Measurements from ENCODE around the gene SH3BGRL. TPM values are rescaled to one million over a fixed set of nuclear protein-coding genes. Genes with fewer than 3 reads are reported as not detected.

Gene SH3BGRL
- total and polyA plus RNA-seq, 9 of the 15 experiments (the other 6 are each of a cell fraction or from before 2014, with no cell fraction given): 21.3 to 74.3 (median 45.4) TPM

GRCh38 chrX:81206476-81206875 lies 4.6 kb downstream of the SH3BGRL start:
- Histone ChIP-seq H3K4me3 (no peak overlapping the region), H3K4me2 (ENCODE audit: insufficient read depth, low read length) (no peak overlapping the region), H3K79me2 (ENCODE audit: control insufficient read depth, insufficient read depth, low read length) (peaks cover 40% of the 10 kb centered on the region), H4K20me1 (replicated peaks; ENCODE audit: control insufficient read depth, insufficient read depth, low read length) (no peaks in the 10 kb centered on the region), H3K36me3 (ENCODE audit: control insufficient read depth, insufficient read depth, low read length) (no peaks in the 10 kb centered on the region), H3K9me3 (replicated peaks; ENCODE audit: control insufficient read depth, insufficient read depth, low read depth, low read length) (no peaks in the 10 kb centered on the region), H3K4me1 (replicated peaks in 1 of 2; ENCODE audit: control insufficient read depth in 2 of 2, insufficient read depth in 2 of 2, low read length in 2 of 2) (0 out of 5 replicates have a peak, but pooled peaks cover 0 to 3% of the 10 kb centered on the region in 2 experiments), H3K9ac (ENCODE audit: insufficient read depth in 1 of 2, low read depth in 2 of 2, low read length in 2 of 2) (no peak overlapping the region), H2AFZ (ENCODE audit: low read depth, low read length) (no peak overlapping the region), H3K9me1 (ENCODE audit: control insufficient read depth, insufficient read depth, low read length) (no peaks in the 10 kb centered on the region), H3K27me3 (ENCODE audit: control insufficient read depth in 2 of 2, insufficient read depth in 2 of 2, low read length in 2 of 2) (no peaks in the 10 kb centered on the region), H3K27ac (ENCODE audit: extremely low read depth, low read depth, low read length) (no peak overlapping the region)
- POLR2A ChIA-PET: no interaction called here
- CTCF ChIA-PET (ENCODE audit: low intra/inter-chr PET ratio): no interaction called here
- no TSS peak for BruUV-seq (replicated peaks)
- TF ChIP-seq ATF6 (CRISPR knock-in tag; IDR thresholded peaks at IDR 0.05) (no peak), ELF1 (tag; IDR thresholded peaks at IDR 0.05) (no peak), MAFG (tag; conservative IDR thresholded peaks at IDR 0.05) (no peak), ATF1 (CRISPR knock-in tag; IDR thresholded peaks at IDR 0.05) (no peak), ATF1 (tag; IDR thresholded peaks at IDR 0.05) (no peak), NR2C2 (CRISPR knock-in tag; IDR thresholded peaks at IDR 0.05) (no peak), NR2C2 (tag; IDR thresholded peaks at IDR 0.05) (no peak), ARID1B (IDR thresholded peaks at IDR 0.05) (no peak), ZNF140 (CRISPR knock-in tag; IDR thresholded peaks at IDR 0.05) (no peak), FOXK2 (conservative IDR thresholded peaks at IDR 0.05 in 1 of 2, IDR thresholded peaks at IDR 0.05 in 1 of 2; ENCODE audit: low read depth in 2 of 2) (no peak), NONO (IDR thresholded peaks at IDR 0.05; ENCODE audit: low read depth in 2 of 2, low read length in 1 of 2) (no peak), CBX2 (IDR thresholded peaks at IDR 0.05; ENCODE audit: insufficient read depth, low read length, poor library complexity, severe bottlenecking) (no peak), SAFB2 (IDR thresholded peaks at IDR 0.05; ENCODE audit: borderline replicate concordance, low read depth, low read length, severe bottlenecking) (no peak)
- TF ChIP-seq, protein P1, sequence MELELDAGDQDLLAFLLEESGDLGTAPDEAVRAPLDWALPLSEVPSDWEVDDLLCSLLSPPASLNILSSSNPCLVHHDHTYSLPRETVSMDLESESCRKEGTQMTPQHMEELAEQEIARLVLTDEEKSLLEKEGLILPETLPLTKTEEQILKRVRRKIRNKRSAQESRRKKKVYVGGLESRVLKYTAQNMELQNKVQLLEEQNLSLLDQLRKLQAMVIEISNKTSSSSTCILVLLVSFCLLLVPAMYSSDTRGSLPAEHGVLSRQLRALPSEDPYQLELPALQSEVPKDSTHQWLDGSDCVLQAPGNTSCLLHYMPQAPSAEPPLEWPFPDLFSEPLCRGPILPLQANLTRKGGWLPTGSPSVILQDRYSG (tag; conservative IDR thresholded peaks at IDR 0.05; ENCODE audit: low read depth): no peak
- DNase-seq (ENCODE audit: extremely low read depth in 1 of 4, low spot score in 3 of 4) (no peak), ATAC-seq (no peak), FAIRE-seq (no peak)
- in situ Hi-C loops (cut with MboI): no loop called here
- intact Hi-C loops (cut with micrococcal nuclease): no loop called here
- 0% methylated on average over 1 of the region's 1 CpG for WGBS (ENCODE audit: insufficient coverage, low coverage, missing lambda C conversion rate)
